DLD1 (cell line): ENCODE measurements around the gene ZNF18.

ENCODE experiments used
- in situ Hi-C: cut with HindIII; loops from 2 replicates; pipeline ENCODE4 v1.10.0; 2017; ENCODE audit warnings: low sequenced_read_pairs

ZNF18 gene

DNA sequence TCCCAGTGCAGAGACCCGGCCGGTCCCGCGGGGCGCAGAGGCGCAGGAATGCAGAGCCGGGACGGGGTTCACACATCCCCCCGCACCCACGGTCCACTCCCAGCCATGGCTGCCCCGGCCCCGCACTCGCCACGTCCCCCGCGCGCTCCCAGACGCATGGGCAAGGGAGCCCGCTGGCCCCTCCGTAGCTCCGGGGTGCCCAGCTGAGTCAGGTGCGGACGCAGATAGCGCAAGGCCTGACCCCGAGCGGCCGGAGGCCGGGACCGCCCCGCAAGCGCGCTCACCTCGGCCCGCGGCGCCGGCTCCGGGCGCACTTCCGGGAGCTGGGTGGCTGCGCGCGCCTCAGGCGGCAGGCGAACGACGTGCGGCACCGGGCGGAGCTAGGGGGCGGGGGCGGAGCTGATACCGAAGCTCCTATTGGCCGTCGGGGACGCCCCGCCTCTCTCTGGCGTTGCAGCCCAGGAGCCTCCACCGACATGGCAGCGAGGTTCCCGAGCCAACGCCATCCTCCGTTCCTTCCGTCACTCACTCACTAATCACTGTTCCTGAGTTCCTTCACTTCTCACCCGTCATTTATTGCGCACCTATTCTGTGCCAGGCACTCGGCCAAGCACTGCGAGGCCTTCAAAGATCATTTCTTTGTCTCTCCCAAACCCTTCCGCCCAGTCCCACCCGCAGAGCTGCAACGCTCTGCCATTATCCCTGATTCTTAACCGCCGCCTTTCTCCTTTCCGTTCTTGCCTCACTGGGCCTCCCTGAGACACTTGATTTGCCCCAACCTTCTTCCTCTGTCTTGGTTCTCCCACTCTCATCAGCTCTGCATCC is at the start of gene ZNF18:
Gene ZNF18, minus strand, starts transcription at position 329 of the 825 bp plus-strand sequence. CDS start 4,646 bp downstream, outside the sequence.
- in situ Hi-C loops = no loop called here

DNA sequence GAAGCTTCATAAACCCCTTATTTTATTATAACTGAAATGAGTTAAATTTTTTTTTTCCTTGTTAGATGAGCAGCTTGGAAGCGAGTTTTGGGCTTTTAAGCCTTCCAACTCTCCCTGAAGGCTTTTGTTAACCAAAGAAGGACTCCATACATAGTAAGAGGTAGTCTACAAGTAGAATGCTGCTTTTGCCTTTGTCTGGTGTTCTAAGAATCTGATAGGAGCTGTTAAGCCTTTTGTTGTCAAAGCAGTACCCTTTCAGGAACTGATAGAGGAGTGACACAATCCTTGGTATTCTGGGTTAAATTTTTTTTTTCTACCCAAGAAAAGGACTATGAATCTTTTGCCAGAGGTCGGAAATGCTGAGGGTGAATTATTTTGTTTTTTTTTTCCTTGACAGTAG is 49.5 kb upstream of the ZNF18 start:
- in situ Hi-C loops = no loop called here

GRCh38 chr17:12043702-12044101 is 46.4 kb upstream of the ZNF18 start:
- in situ Hi-C loops = no loop called here

GRCh38 chr17:12041312-12041711 is 44.0 kb upstream of the ZNF18 start:
- in situ Hi-C loops = no loop called here

DNA sequence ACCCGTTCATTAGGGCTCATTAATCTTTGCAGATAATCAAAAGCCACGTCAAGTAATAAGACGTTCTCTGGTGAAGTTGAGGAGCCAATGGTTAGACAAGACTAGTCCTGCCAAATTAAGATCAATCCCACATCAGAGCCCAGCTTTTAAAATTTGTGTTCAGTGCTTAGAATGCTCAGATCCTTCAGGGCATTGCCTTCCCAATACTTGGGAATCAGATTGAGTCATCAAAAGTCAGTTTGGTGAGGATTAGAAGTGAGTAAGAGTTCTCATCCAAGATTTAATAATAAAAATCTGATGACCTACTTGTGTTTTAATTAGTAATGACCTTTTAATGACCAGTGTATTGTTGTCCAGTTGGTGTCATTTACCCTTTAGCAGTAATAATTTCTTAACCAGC is 43.2 kb upstream of the ZNF18 start:
- in situ Hi-C loops = no loop called here

GRCh38 chr17:12037970-12038369 is 40.7 kb upstream of the ZNF18 start:
- in situ Hi-C loops = no loop called here

DNA sequence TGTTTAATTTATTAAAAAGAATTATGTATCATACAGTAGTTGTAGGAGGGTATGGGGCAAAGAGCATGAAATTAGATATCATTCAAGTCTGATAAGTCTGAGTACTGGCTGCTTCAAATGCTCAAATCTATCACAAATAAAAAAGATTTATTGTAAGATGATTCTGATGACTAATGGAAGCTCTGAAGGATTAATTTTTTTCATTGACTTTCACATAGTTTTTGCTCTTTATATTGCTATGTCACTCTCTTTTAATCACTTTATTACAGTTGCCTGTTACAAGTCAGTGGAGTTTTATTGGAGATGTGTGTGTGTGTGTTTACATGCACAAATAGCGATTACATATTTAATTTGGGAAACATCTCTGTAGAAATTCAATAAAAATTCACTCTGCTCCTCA is 38.4 kb upstream of the ZNF18 start:
- in situ Hi-C loops = no loop called here

- in situ Hi-C loops = no loop called here
Measured at GRCh38 chr17:12034538-12034937, 37.3 kb upstream of the ZNF18 start.

- in situ Hi-C loops = no loop called here
Measured at GRCh38 chr17:12028611-12029010, 31.3 kb upstream of the ZNF18 start.

GRCh38 chr17:12027658-12028057 is 30.4 kb upstream of the ZNF18 start:
- in situ Hi-C loops = no loop called here

- in situ Hi-C loops = no loop called here
Measured at GRCh38 chr17:12024327-12024726, 27.1 kb upstream of the ZNF18 start.

GRCh38 chr17:12022310-12022709 is 25.0 kb upstream of the ZNF18 start:
- in situ Hi-C loops = no loop called here

DNA sequence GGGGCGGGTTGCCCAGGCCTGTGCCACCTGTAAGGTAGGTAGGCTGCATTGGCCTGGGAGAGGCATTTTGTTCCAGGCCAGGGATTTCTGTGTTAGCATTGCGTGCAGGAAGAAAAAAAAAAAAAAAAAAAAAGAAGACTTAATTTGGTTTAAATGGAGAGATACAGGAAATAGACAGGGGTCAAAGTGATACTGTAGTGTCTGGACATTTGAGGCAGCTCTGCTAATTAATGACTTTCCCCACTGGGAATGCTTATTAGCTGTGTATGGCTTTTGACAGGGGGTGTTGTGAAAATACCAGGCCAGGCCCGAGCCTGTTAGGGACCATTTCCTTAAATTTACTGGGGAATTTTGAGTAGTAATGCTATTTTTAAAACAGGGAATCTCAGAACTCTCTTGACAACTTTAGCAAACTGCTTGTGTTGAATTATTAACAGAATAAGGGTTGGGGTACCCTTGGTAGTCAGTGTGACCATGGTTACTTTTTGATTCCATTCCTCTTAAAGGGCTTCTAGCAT is 24.4 kb upstream of the ZNF18 start:
- in situ Hi-C loops = no loop called here

GRCh38 chr17:12020642-12021622 is 23.7 kb upstream of the ZNF18 start, which contains the start of gene MAP2K4:
Gene MAP2K4, plus strand, starts transcription at chr17:12020877. Its CDS starts 10 bp downstream, at chr17:12020887.
- in situ Hi-C loops = no loop called here

DNA sequence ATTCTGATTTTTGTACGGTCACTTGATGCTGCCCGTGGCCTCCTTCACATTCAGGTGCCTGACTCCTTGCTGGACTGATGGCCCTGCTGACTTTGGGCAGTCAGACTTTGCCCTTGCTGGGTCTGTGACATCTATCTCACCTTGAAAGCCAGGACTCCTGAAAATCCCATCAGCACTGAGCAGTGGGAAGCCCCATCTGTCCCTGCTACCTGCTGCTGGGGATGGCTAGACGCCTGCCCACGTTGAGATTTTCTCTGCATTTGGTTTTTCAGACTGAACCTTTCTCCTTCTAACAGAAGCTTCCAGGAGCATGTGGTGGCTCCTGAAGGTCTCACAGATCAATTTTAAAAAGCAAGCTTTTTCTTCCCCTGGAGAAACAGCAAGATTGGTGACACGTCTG is 10.2 kb upstream of the ZNF18 start:
- in situ Hi-C loops = no loop called here

- in situ Hi-C loops = no loop called here
Measured at GRCh38 chr17:11999696-12000095, 2.4 kb upstream of the ZNF18 start.

DNA sequence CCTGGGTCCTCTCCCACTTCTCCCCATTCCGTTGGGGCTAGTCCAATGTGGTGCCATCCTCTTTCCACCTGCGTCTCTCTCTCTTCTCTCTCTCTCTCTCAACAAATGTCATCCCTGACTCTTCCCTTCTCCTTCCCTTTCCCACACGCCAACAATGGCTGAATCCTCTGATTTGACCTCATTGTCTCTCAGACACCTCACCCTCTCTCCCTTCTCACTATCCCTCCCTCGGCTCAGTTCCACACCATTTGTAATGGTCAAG is 628 bp upstream of the ZNF18 start:
- in situ Hi-C loops = no loop called here

- in situ Hi-C loops = no loop called here
Measured at GRCh38 chr17:11996722-11997146, 541 bp downstream of the ZNF18 start.

DNA sequence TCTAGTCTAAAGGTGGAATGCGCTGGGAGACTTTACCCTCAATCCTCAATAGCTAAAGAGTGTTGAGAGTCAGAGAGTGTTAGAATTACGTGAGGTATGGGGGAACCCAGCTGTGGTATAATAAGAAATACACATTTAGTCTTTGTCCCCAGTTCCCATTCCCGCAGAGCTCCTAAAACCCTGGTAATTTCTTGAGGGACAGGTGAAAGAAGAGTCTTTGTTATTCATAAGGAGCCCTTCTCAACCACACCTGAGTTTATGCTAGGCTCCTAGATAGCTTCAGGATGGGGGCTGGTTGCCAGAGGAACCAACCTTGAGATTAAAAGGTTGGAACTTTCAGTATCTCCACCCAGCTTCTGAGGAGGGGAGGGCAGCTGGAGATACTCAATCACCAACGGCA is 5.8 kb downstream of the ZNF18 start:
- in situ Hi-C loops = no loop called here

GRCh38 chr17:11990363-11990983 is 6.8 kb downstream of the ZNF18 start:
- in situ Hi-C loops = no loop called here

GRCh38 chr17:11986942-11987329 is 10.3 kb downstream of the ZNF18 start:
- in situ Hi-C loops = no loop called here
